ENCODE results near the gene FYN.

The FYN gene

GRCh38 chr6:111714416-111715270, 158.6 kb downstream of the FYN start:
- no peak overlapping the region for H3K4me3 ChIP-seq (ENCODE audit: low read length)
- no peak for TF ChIP-seq CTCF (IDR thresholded peaks at IDR 0.05; ENCODE audit: insufficient read depth, low read depth, low read length, missing control alignments)

GRCh38 chr6:111713811-111714210, 159.4 kb downstream of the FYN start:
- no peak overlapping the region for H3K4me3 ChIP-seq (ENCODE audit: low read length)
- no peak for TF ChIP-seq CTCF (IDR thresholded peaks at IDR 0.05; ENCODE audit: insufficient read depth, low read depth, low read length, missing control alignments)
- no peak for DNase-seq (ENCODE audit: low read depth)

More at GRCh38 chr6:111714416-111715270, 158.6 kb downstream of the FYN start:
- DNase-seq (ENCODE audit: low read depth), result no peak

- no peak overlapping the region for H3K4me3 ChIP-seq (ENCODE audit: low read length)
- DNase-seq (ENCODE audit: low read depth), result no peak
- TF ChIP-seq CTCF (IDR thresholded peaks at IDR 0.05; ENCODE audit: insufficient read depth, low read depth, low read length, missing control alignments), result no peak
Observed at GRCh38 chr6:111713236-111713635, 160.0 kb downstream of the FYN start.

GRCh38 chr6:111711984-111712752, 161.1 kb downstream of the FYN start:
- no peak for TF ChIP-seq CTCF (IDR thresholded peaks at IDR 0.05; ENCODE audit: insufficient read depth, low read depth, low read length, missing control alignments)
- DNase-seq (ENCODE audit: low read depth), result peak; percentile 40
- no peak overlapping the region for H3K4me3 ChIP-seq (ENCODE audit: low read length)

GRCh38 chr6:111711476-111711875, 161.8 kb downstream of the FYN start:
- DNase-seq (ENCODE audit: low read depth), result no peak
- no peak overlapping the region for H3K4me3 ChIP-seq (ENCODE audit: low read length)
- TF ChIP-seq CTCF (IDR thresholded peaks at IDR 0.05; ENCODE audit: insufficient read depth, low read depth, low read length, missing control alignments), result no peak

- no peak for DNase-seq (ENCODE audit: low read depth)
- TF ChIP-seq CTCF (IDR thresholded peaks at IDR 0.05; ENCODE audit: insufficient read depth, low read depth, low read length, missing control alignments), result no peak
- no peak overlapping the region for H3K4me3 ChIP-seq (ENCODE audit: low read length)
Observed at GRCh38 chr6:111710911-111711310, 162.3 kb downstream of the FYN start.
